ENCODE results near the gene GBGT1.

Gene GBGT1

GRCh38 chr9:133124123-133124906 lies 39.4 kb downstream of the GBGT1 start:
- TF ChIP-seq SUZ12 (IDR thresholded peaks at IDR 0.05; ENCODE audit: extremely low read depth, insufficient read depth, insufficient read length), result no peak
- TF ChIP-seq ZNF274 (IDR thresholded peaks at IDR 0.05; ENCODE audit: low read depth, low read length), result no peak
- TF ChIP-seq YY1 (IDR thresholded peaks at IDR 0.05; ENCODE audit: insufficient read depth, insufficient read length), result no peak
- Histone ChIP-seq H3K27me3 (ENCODE audit: insufficient read depth, insufficient read length) (peaks cover 7% of the 10 kb centered on the region), H3K4me3 (ENCODE audit: insufficient read length, low read depth) (no peak overlapping the region), H3K9me3 (ENCODE audit: insufficient read depth, low read length) (no peaks in the 10 kb centered on the region), H3K4me1 (ENCODE audit: insufficient read depth, insufficient read length) (peaks cover 13% of the 10 kb centered on the region), H3K36me3 (ENCODE audit: insufficient read depth, insufficient read length, low read length) (peaks cover 2% of the 10 kb centered on the region), H3K9ac (ENCODE audit: insufficient read length, low read depth) (no peak overlapping the region)
- no peak for DNase-seq (ENCODE audit: low read depth, low spot score)

- Histone ChIP-seq H3K27me3 (ENCODE audit: insufficient read depth, insufficient read length) (peaks cover 7% of the 10 kb centered on the region), H3K4me1 (ENCODE audit: insufficient read depth, insufficient read length) (peaks cover 22% of the 10 kb centered on the region), H3K9ac (ENCODE audit: insufficient read length, low read depth) (peak overlapping the region; percentile 42), H3K4me3 (ENCODE audit: insufficient read length, low read depth) (no peak overlapping the region), H3K36me3 (ENCODE audit: insufficient read depth, insufficient read length, low read length) (peaks cover 4% of the 10 kb centered on the region), H3K9me3 (ENCODE audit: insufficient read depth, low read length) (no peaks in the 10 kb centered on the region)
- TF ChIP-seq YY1 (IDR thresholded peaks at IDR 0.05; ENCODE audit: insufficient read depth, insufficient read length) (no peak), SUZ12 (IDR thresholded peaks at IDR 0.05; ENCODE audit: extremely low read depth, insufficient read depth, insufficient read length) (no peak), ZNF274 (IDR thresholded peaks at IDR 0.05; ENCODE audit: low read depth, low read length) (no peak)
- DNase-seq (ENCODE audit: low read depth, low spot score), result no peak
These were observed 40.6 kb downstream of the GBGT1 start for GRCh38 chr9:133122935-133123611.

- H3K4me3 ChIP-seq (ENCODE audit: insufficient read length, low read depth), result no peak overlapping the region
- H3K9me3 ChIP-seq (ENCODE audit: insufficient read depth, low read length), result no peaks in the 10 kb centered on the region
- peaks cover 7% of the 10 kb centered on the region for H3K27me3 ChIP-seq (ENCODE audit: insufficient read depth, insufficient read length)
- peaks cover 25% of the 10 kb centered on the region for H3K4me1 ChIP-seq (ENCODE audit: insufficient read depth, insufficient read length)
- peaks cover 2% of the 10 kb centered on the region for H3K36me3 ChIP-seq (ENCODE audit: insufficient read depth, insufficient read length, low read length)
- TF ChIP-seq SUZ12 (IDR thresholded peaks at IDR 0.05; ENCODE audit: extremely low read depth, insufficient read depth, insufficient read length) (no peak), ZNF274 (IDR thresholded peaks at IDR 0.05; ENCODE audit: low read depth, low read length) (no peak), YY1 (IDR thresholded peaks at IDR 0.05; ENCODE audit: insufficient read depth, insufficient read length) (no peak)
- no peak overlapping the region for H3K9ac ChIP-seq (ENCODE audit: insufficient read length, low read depth)
- no peak for DNase-seq (ENCODE audit: low read depth, low spot score)
These were observed 41.1 kb downstream of the GBGT1 start for GRCh38 chr9:133122605-133122934.

GRCh38 chr9:133121915-133122550 lies 41.7 kb downstream of the GBGT1 start:
- no peak overlapping the region for H3K4me3 ChIP-seq (ENCODE audit: insufficient read length, low read depth)
- H3K4me1 ChIP-seq (ENCODE audit: insufficient read depth, insufficient read length), result peaks cover 24% of the 10 kb centered on the region
- H3K9me3 ChIP-seq (ENCODE audit: insufficient read depth, low read length), result no peaks in the 10 kb centered on the region
- DNase-seq (ENCODE audit: low read depth, low spot score), result no peak
- peaks cover 7% of the 10 kb centered on the region for H3K36me3 ChIP-seq (ENCODE audit: insufficient read depth, insufficient read length, low read length)
- peaks cover 7% of the 10 kb centered on the region for H3K27me3 ChIP-seq (ENCODE audit: insufficient read depth, insufficient read length)
- TF ChIP-seq YY1 (IDR thresholded peaks at IDR 0.05; ENCODE audit: insufficient read depth, insufficient read length), result no peak
- no peak for TF ChIP-seq SUZ12 (IDR thresholded peaks at IDR 0.05; ENCODE audit: extremely low read depth, insufficient read depth, insufficient read length)
- no peak for TF ChIP-seq ZNF274 (IDR thresholded peaks at IDR 0.05; ENCODE audit: low read depth, low read length)
- no peak overlapping the region for H3K9ac ChIP-seq (ENCODE audit: insufficient read length, low read depth)

- peaks cover 31% of the 10 kb centered on the region for H3K4me1 ChIP-seq (ENCODE audit: insufficient read depth, insufficient read length)
- peaks cover 13% of the 10 kb centered on the region for H3K36me3 ChIP-seq (ENCODE audit: insufficient read depth, insufficient read length, low read length)
- H3K4me3 ChIP-seq (ENCODE audit: insufficient read length, low read depth), result peak within 1 kb of the TSS; percentile 53
- peaks cover 7% of the 10 kb centered on the region for H3K27me3 ChIP-seq (ENCODE audit: insufficient read depth, insufficient read length)
- peak; percentile 82 for DNase-seq (ENCODE audit: low read depth, low spot score)
- TF ChIP-seq YY1 (IDR thresholded peaks at IDR 0.05; ENCODE audit: insufficient read depth, insufficient read length), result no peak
- no peak for TF ChIP-seq SUZ12 (IDR thresholded peaks at IDR 0.05; ENCODE audit: extremely low read depth, insufficient read depth, insufficient read length)
- TF ChIP-seq ZNF274 (IDR thresholded peaks at IDR 0.05; ENCODE audit: low read depth, low read length), result no peak
- no peaks in the 10 kb centered on the region for H3K9me3 ChIP-seq (ENCODE audit: insufficient read depth, low read length)
- H3K9ac ChIP-seq (ENCODE audit: insufficient read length, low read depth), result peak within 1 kb of the TSS; percentile 94
These were observed 42.4 kb downstream of the GBGT1 start, which contains the start of gene RALGDS for GRCh38 chr9:133121198-133121914. RALGDS (minus strand) TSS chr9:133121240; CDS start chr9:133121154, 86 bp downstream.

GRCh38 chr9:133120501-133121197 lies 43.1 kb downstream of the GBGT1 start:
- Histone ChIP-seq H3K36me3 (ENCODE audit: insufficient read depth, insufficient read length, low read length) (peaks cover 14% of the 10 kb centered on the region), H3K4me3 (ENCODE audit: insufficient read length, low read depth) (peak overlapping the region; percentile 53), H3K9me3 (ENCODE audit: insufficient read depth, low read length) (no peaks in the 10 kb centered on the region), H3K27me3 (ENCODE audit: insufficient read depth, insufficient read length) (peaks cover 7% of the 10 kb centered on the region), H3K4me1 (ENCODE audit: insufficient read depth, insufficient read length) (peaks cover 38% of the 10 kb centered on the region), H3K9ac (ENCODE audit: insufficient read length, low read depth) (peak overlapping the region; percentile 94)
- TF ChIP-seq SUZ12 (IDR thresholded peaks at IDR 0.05; ENCODE audit: extremely low read depth, insufficient read depth, insufficient read length) (no peak), YY1 (IDR thresholded peaks at IDR 0.05; ENCODE audit: insufficient read depth, insufficient read length) (no peak), ZNF274 (IDR thresholded peaks at IDR 0.05; ENCODE audit: low read depth, low read length) (no peak)
- DNase-seq (ENCODE audit: low read depth, low spot score), result no peak
